ENCODE data around the gene DHDH. TPM values are rescaled to one million over a fixed set of nuclear protein-coding genes. Genes with fewer than 3 reads are reported as not detected.

Gene DHDH
- total RNA-seq, 1 experiment from 2014 or later: not detected

Other genes starting within 250 kb of the DHDH start
- gene FUT2, start 237.7 kb upstream of the DHDH start, total RNA-seq (2014; rRNA removed; shearing (Covaris generic)): 0.78 and 1.8 TPM in 2 replicates
- gene MAMSTR, start 214.0 kb upstream of the DHDH start, total RNA-seq (2014; rRNA removed; shearing (Covaris generic)): 1.7 and 2.4 TPM in 2 replicates
- 4.5 and 4.6 TPM in 2 replicates for gene RASIP1, start 193.1 kb upstream of the DHDH start, total RNA-seq (2014; rRNA removed; shearing (Covaris generic))
- 0.18 and 0.24 TPM in 2 replicates for gene IZUMO1, start 186.8 kb upstream of the DHDH start, total RNA-seq (2014; rRNA removed; shearing (Covaris generic))
- gene FUT1, start 181.1 kb upstream of the DHDH start, total RNA-seq (2014; rRNA removed; shearing (Covaris generic)): 6.1 and 8.2 TPM in 2 replicates
- gene FGF21, start 178.2 kb upstream of the DHDH start, total RNA-seq (2014; rRNA removed; shearing (Covaris generic)): 0.35 TPM in 1 of 2 replicates, not detected in the other
- gene BCAT2, start 122.7 kb upstream of the DHDH start, total RNA-seq (2014; rRNA removed; shearing (Covaris generic)): 31.5 and 40.0 TPM in 2 replicates
- 9.9 and 18.0 TPM in 2 replicates for gene HSD17B14, start 97.2 kb upstream of the DHDH start, total RNA-seq (2014; rRNA removed; shearing (Covaris generic))
- 20.6 and 25.6 TPM in 2 replicates for gene PLEKHA4, start 65.1 kb upstream of the DHDH start, total RNA-seq (2014; rRNA removed; shearing (Covaris generic))
- gene PPP1R15A, start 61.3 kb upstream of the DHDH start, total RNA-seq (2014; rRNA removed; shearing (Covaris generic)): 20.3 and 21.6 TPM in 2 replicates
- 0.52 and 1.1 TPM in 2 replicates for gene TULP2, start 35.0 kb upstream of the DHDH start, total RNA-seq (2014; rRNA removed; shearing (Covaris generic))
- 173 and 203 TPM in 2 replicates for gene NUCB1, start 33.4 kb upstream of the DHDH start, total RNA-seq (2014; rRNA removed; shearing (Covaris generic))
- gene BAX, start 21.2 kb downstream of the DHDH start, total RNA-seq (2014; rRNA removed; shearing (Covaris generic)): 57.8 and 72.6 TPM in 2 replicates
- 2,437 and 3,282 TPM in 2 replicates for gene FTL, start 31.6 kb downstream of the DHDH start, total RNA-seq (2014; rRNA removed; shearing (Covaris generic))
- 35.2 and 50.2 TPM in 2 replicates for gene GYS1, start 59.6 kb downstream of the DHDH start, total RNA-seq (2014; rRNA removed; shearing (Covaris generic))
- 256 and 327 TPM in 2 replicates for gene RUVBL2, start 60.2 kb downstream of the DHDH start, total RNA-seq (2014; rRNA removed; shearing (Covaris generic))
- not detected in 2 replicates for gene LHB, start 83.4 kb downstream of the DHDH start, total RNA-seq (2014; rRNA removed; shearing (Covaris generic))
- gene CGB3, start 90.6 kb downstream of the DHDH start, total RNA-seq (2014; rRNA removed; shearing (Covaris generic)): not detected in 2 replicates
- 1.4 TPM in 1 of 2 replicates, not detected in the other for gene CGB2, start 98.2 kb downstream of the DHDH start, total RNA-seq (2014; rRNA removed; shearing (Covaris generic))
- not detected in 2 replicates for gene CGB1, start 103.2 kb downstream of the DHDH start, total RNA-seq (2014; rRNA removed; shearing (Covaris generic))
- not detected in 2 replicates for gene CGB5, start 110.1 kb downstream of the DHDH start, total RNA-seq (2014; rRNA removed; shearing (Covaris generic))
- not detected in 2 replicates for gene CGB8, start 115.4 kb downstream of the DHDH start, total RNA-seq (2014; rRNA removed; shearing (Covaris generic))
- gene CGB7, start 124.0 kb downstream of the DHDH start, total RNA-seq (2014; rRNA removed; shearing (Covaris generic)): not detected in 2 replicates
- 0.81 and 1.2 TPM in 2 replicates for gene NTF4, start 131.1 kb downstream of the DHDH start, total RNA-seq (2014; rRNA removed; shearing (Covaris generic))
- not detected in 2 replicates for gene KCNA7, start 139.0 kb downstream of the DHDH start, total RNA-seq (2014; rRNA removed; shearing (Covaris generic))
- 338 and 397 TPM in 2 replicates for gene SNRNP70, start 151.8 kb downstream of the DHDH start, total RNA-seq (2014; rRNA removed; shearing (Covaris generic))
- 2.2 and 4.1 TPM in 2 replicates for gene LIN7B, start 180.7 kb downstream of the DHDH start, total RNA-seq (2014; rRNA removed; shearing (Covaris generic))
- gene C19orf73, start 185.4 kb downstream of the DHDH start, total RNA-seq (2014; rRNA removed; shearing (Covaris generic)): 1.4 and 3.2 TPM in 2 replicates
- 21.1 and 23.6 TPM in 2 replicates for gene PPFIA3, start 185.8 kb downstream of the DHDH start, total RNA-seq (2014; rRNA removed; shearing (Covaris generic))
- gene HRC, start 221.7 kb downstream of the DHDH start, total RNA-seq (2014; rRNA removed; shearing (Covaris generic)): 0.45 and 0.81 TPM in 2 replicates
- 10.2 and 12.8 TPM in 2 replicates for gene TRPM4, start 224.1 kb downstream of the DHDH start, total RNA-seq (2014; rRNA removed; shearing (Covaris generic))